ENCODE results near the gene GHRHR.

Gene GHRHR

DNA sequence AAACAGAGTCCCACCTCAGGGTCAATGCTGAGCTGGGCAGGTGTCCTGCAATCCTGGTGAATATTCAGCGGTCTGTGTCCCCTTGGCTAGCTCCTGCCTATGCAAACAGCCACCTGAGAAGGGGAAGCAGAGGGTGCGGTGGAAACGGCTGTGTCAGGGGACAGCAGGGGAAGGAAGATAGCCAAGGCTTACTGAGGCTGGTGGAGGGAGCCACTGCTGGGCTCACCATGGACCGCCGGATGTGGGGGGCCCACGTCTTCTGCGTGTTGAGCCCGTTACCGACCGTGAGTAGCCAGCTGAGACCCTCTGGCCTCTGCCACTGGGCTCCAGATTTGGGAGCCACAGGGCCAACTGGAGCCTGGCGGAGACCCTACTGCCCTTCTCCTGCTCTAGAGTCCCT lies at the start of gene GHRHR:
GHRHR (plus strand) TSS at position 112 of the 400 bp plus-strand sequence; CDS start at position 228, 116 bp downstream.
- DNase-seq (ENCODE audit: low read depth), result no peak

- DNase-seq (ENCODE audit: low read depth), result peak; percentile 42
Measured at GRCh38 chr7:30914596-30914995, 49.2 kb upstream of the GHRHR start.

DNA sequence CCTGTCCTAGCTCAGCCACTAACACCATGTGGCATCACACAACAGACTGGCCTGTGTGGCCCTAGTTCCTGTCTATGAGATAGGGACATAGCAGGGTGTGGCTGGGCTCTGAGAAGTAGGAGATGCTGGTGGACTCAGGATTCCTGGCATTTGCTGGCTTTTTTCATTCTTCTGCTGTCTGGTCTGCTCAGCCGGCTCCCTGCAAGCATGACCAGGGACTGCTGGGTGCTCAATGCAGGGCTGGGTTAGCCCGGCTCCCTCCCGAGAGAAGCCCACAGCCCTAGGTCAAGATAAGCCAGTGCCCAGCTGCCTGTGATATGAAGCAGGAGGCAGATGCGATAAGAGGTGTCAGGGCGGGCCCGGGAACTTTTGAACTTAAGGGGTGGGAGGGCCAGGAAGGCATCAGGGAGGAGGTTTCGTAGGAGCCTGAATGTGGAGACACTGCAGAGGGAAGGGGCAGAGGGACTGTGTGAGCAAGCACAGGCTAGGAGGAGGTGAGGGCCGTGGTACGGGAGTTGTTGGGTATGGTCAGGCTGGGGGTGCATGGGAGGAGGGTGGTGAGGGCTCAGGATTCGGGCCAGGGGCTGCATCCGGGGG lies 48.6 kb upstream of the GHRHR start:
- no peak for DNase-seq (ENCODE audit: low read depth)

- no peak for DNase-seq (ENCODE audit: low read depth)
Measured at GRCh38 chr7:30915751-30916150, 48.0 kb upstream of the GHRHR start.

DNA sequence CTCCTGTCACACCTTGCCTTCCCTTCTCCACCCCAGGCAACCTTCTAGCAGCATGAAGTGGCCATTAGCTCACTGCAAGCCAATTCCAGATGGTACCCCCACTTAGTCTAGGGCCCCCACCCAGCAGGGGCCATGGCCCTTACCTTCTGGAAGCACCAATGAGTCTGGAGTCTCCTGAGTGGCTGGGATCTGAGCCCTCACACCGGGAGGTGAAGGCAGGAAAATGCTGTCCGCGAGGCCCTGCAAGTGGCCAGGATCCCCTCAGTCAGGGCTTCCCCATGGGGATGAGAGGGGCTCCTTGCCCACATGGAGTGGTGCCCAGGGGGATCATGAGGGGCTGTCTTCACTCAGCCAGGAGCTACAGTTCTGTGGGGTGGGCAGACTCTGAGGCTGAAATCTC lies 47.5 kb upstream of the GHRHR start:
- no peak for DNase-seq (ENCODE audit: low read depth)

GRCh38 chr7:30916767-30917166 lies 47.0 kb upstream of the GHRHR start:
- DNase-seq (ENCODE audit: low read depth), result no peak

GRCh38 chr7:30917216-30917893 lies 46.4 kb upstream of the GHRHR start:
- no peak for DNase-seq (ENCODE audit: low read depth)

- DNase-seq (ENCODE audit: low read depth), result no peak
Measured at GRCh38 chr7:30918676-30919075, 45.1 kb upstream of the GHRHR start.

DNA sequence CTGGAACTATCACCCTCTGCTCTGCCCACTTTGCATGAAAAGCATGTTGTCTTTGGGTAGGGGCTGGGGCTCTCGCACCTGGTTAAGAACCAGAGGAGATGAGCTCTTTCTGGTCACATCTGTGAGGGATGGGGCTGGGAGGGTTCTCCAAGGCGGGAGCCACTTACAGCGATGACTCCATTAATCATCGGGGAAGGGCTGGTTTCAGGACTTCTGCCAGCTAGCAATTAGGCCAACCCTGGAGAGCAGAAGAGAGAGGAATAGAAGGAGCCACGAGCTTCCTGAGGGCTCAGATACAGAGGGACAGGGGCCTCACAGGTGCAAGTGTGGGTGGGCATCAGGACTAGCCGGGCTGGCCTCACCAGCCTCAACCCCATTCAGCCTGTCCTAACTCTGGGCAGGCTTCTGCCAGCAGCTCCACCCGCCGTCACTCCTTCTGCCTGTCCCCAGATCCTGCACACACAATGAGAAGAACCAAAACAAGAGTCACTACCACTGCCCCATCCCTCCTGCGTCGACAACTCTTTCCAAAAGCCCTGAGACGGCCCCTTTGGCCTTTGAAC lies 43.7 kb upstream of the GHRHR start:
- no peak for DNase-seq (ENCODE audit: low read depth)

GRCh38 chr7:30920584-30921539 lies 42.9 kb upstream of the GHRHR start:
- no peak for DNase-seq (ENCODE audit: low read depth)

DNA sequence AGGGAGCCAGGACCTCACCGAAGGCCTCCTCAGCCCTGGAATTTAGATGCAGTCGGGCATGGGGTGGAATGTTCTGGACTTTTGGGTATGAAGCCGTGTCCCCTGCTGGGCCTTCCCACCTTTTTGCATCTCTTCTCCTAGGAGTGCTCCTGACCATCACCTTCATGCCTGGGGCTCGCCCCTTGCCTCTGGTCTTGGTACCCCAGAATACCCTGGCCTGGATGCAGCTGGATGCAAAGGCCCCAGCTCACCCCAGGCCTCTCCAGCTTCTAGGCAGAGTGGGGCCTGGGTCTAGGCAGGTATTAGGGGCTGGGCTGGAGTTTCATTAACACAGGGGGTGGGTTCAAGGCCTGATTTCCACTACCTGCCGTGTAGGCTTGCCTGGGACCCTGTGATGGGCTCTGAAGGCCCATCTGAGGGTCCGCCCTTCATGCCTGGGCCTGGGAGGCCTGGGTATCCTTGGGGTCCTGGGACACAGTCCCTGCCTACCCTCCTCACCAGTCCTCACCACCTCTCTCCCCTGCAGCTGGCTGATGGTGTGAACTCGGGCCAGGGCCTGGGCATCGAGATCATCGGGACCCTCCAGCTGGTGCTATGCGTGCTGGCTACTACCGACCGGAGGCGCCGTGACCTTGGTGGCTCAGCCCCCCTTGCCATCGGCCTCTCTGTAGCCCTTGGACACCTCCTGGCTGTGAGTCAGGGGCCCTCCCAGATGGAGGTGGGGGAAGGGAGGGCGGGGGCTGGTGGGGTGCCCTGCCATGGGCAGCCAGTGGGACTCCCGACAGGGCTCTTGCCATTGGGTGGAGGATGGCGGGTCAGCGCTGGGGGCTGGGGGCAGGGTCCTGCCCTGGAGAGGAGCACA lies 42.0 kb upstream of the GHRHR start:
- no peak for DNase-seq (ENCODE audit: low read depth)

DNA sequence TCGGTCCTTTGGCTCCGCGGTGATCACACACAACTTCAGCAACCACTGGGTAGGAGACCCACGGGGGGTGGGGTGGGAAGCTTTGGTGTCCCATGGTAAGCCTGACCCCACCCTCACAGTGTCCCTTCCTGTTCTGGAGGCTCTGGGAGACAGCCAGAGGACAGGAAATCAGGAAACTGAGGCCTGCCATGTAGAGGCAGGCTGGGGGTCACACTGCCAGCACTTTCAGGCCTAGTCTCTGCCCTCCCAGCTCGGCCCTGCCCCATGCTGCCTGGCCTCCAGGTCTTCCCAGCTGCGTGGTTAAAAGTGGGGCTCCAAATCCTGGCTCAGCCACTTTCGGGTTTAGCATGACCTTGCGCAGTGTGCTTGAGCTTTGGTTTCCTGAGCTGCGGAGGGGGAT lies 41.2 kb upstream of the GHRHR start:
- no peak for DNase-seq (ENCODE audit: low read depth)

DNA sequence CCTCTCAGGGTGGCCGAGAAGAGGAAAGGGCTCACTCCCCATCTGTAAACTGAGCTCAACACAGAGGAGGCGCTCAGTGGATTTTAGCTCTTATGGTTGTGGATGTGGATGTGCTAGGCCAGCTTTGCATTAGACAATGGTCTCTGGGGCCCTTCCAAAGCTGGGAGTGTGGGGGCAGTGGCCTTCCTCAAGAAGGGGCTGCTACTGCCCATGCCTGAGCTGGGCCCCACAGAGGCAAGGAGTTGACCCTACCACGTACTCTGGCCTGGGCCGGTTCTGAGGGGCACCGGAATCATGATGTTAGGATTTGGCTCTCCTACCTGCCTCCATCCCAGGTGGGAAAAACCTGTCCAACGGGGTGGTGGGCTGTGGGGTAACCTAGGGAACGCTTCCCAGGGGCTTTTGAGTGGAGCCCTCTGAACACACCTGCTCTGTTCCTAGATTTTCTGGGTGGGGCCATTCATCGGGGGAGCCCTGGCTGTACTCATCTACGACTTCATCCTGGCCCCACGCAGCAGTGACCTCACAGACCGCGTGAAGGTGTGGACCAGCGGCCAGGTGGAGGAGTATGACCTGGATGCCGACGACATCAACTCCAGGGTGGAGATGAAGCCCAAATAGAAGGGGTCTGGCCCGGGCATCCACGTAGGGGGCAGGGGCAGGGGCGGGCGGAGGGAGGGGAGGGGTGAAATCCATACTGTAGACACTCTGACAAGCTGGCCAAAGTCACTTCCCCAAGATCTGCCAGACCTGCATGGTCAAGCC lies 40.6 kb upstream of the GHRHR start:
- DNase-seq (ENCODE audit: low read depth), result no peak

DNA sequence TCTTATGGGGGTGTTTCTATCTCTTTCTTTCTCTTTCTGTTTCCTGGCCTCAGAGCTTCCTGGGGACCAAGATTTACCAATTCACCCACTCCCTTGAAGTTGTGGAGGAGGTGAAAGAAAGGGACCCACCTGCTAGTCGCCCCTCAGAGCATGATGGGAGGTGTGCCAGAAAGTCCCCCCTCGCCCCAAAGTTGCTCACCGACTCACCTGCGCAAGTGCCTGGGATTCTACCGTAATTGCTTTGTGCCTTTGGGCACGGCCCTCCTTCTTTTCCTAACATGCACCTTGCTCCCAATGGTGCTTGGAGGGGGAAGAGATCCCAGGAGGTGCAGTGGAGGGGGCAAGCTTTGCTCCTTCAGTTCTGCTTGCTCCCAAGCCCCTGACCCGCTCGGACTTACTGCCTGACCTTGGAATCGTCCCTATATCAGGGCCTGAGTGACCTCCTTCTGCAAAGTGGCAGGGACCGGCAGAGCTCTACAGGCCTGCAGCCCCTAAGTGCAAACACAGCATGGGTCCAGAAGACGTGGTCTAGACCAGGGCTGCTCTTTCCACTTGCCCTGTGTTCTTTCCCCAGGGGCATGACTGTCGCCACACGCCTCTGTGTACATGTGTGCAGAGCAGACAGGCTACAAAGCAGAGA lies 39.9 kb upstream of the GHRHR start:
- no peak for DNase-seq (ENCODE audit: low read depth)

DNA sequence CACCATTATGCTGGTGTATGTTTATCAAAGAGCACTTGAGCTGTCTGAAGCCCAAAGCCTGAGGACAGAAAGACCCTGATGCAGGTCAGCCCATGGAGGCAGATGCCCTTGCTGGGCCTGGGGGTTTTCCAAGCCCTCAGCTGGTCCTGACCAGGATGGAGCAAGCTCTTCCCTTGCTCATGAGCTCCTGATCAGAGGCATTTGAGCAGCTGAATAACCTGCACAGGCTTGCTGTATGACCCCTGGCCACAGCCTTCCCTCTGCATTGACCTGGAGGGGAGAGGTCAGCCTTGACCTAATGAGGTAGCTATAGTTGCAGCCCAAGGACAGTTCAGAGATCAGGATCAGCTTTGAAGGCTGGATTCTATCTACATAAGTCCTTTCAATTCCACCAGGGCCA lies 39.1 kb upstream of the GHRHR start:
- no peak for DNase-seq (ENCODE audit: low read depth)

GRCh38 chr7:30925117-30925516 lies 38.6 kb upstream of the GHRHR start:
- DNase-seq (ENCODE audit: low read depth), result no peak

GRCh38 chr7:30925913-30926312 lies 37.8 kb upstream of the GHRHR start:
- no peak for DNase-seq (ENCODE audit: low read depth)

DNA sequence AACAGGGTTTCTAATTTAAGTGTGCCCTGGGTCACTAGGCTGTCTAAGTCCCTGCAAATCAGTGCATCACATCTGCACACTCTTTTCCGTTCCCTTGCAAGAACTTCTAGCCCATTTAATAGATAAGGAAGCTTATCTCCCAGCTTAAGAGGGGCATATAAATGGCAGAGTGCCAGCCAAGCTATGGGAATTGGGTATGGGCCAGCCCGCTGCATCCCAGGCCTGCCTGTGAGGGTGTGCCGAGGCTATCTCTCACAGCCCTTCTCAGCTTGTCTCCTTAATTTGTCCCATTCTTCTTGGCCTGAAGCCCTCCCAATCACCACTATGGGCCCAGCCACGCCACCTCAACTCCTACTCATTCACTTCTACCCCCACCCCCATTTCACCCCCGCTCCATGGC lies 37.4 kb upstream of the GHRHR start:
- no peak for DNase-seq (ENCODE audit: low read depth)

DNA sequence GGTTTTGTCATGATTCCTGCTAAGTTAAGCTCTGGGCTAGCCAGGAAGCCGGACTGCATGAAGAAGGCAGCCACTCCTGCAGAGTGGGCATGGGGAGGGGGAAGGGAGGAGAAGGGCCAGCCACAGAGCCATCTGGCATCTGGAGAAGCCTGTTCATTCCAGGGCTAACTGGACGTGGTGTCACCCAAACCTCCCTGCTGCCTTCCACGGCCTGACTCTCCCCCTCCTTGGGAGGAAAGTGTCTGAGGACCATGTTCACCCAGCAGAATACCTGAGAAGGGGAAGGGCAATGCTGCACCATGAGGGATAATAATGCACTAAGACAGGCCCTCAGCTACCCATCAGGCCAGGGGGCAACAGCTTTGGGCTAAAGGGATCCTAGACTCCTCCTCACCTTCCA lies 36.7 kb upstream of the GHRHR start:
- no peak for DNase-seq (ENCODE audit: low read depth)

- DNase-seq (ENCODE audit: low read depth), result no peak
Measured at GRCh38 chr7:30927559-30927958, 36.2 kb upstream of the GHRHR start.

All from fibroblast of the conjunctiva (primary cell).